NT2/D1 (cell line): Measurements from ENCODE around the gene MBNL2.

Experiments used
- YY1 ChIP-seq: IDR thresholded peaks from 2 replicates; pipeline ENCODE4 v1.6.1; 2011; ENCODE audit not compliant: insufficient read length, insufficient read depth
- ZNF274 ChIP-seq: IDR thresholded peaks from 2 replicates; pipeline ENCODE4 v1.6.1; 2011; ENCODE audit warnings: mild to moderate bottlenecking, low read depth, low read length

- TF ChIP-seq ZNF274 (no peak), YY1 (no peak)
Measured at GRCh38 chr13:97264663-97265062, 42.5 kb downstream of the MBNL2 start.
